DMS 273 (cell line): ENCODE measurements around the gene NOL7.

Source experiments
- DNase-seq: peaks from one replicate; lab custom pipeline; 2025; ENCODE audit not compliant: unreplicated experiment; lab: John Stamatoyannopoulos, UW

The NOL7 gene

DNA sequence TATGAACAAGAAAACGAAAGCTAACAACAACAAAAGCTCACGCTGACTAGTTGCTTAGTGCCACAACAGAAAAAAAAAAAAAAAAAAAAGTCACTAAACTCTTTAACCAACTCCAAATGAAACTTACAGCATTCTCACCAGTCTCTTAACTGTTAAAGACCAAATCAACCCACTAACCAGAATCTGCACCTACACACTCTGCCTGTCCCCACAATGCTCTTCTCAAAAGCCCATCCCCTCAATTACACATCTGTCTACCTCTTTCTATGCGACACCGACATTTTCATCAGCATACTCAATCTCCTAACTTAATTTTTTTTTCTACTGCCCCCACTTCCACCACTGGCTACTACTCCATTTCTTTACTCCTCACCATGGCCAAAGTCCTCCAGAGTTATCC, 34.3 kb downstream of the NOL7 start:
- DNase-seq, result no peak

DNA sequence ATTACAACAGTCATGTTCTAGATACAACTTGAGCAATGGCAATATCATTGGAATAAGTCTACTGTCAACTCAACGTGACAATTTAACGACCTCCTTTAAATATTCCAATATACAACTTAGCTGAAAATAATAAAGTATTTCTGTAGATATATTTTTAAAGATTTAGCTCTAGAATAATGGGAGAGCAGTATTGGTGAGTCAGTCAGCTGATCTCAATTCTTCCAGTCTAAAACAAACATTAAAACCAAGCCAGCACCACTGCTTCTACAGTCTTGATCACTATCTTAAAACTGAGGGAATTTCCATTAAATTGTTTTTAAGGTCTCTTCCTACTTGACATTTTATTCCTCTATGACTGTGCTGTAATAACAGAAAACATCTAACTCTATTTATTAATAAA, 38.2 kb downstream of the NOL7 start:
- DNase-seq, result no peak

DNA sequence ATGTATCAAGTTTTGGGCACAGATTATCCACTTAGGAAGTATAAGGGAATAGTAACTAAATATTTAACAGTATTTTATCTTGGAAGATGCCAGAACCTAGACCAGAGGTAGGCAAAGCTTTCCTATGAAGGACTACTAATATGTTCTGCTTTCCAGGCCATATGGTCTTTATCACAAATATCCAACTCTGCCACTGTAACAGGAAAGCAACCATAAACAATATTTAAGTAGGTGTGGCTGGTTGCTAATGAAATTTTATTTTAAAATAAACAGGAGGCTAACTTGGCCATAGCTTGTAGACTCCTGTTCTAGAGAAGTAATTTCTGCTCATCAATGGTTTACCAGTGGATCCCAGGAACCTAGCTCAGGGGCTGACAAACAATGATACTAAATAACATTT, 39.4 kb downstream of the NOL7 start:
- peak; percentile 14 for DNase-seq

DNA sequence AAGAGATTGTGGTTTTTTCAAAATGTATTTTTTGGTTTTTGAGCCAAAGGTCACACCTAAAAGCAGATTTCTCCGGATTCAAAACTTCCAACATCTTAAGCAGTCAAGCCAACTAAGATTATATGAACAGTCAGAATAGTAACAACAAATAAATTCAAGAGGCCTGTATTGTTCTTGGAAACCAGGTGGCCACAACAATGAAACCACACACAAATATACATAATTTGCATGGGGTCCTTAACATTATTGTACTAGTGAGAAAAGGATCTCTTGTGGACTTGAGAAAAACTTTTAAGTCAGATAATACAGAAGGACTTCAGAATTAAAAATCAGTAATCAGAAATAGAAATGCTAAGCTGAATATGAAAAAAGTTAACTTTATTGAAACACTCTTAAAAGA, 40.6 kb downstream of the NOL7 start:
- DNase-seq, result no peak

DNA sequence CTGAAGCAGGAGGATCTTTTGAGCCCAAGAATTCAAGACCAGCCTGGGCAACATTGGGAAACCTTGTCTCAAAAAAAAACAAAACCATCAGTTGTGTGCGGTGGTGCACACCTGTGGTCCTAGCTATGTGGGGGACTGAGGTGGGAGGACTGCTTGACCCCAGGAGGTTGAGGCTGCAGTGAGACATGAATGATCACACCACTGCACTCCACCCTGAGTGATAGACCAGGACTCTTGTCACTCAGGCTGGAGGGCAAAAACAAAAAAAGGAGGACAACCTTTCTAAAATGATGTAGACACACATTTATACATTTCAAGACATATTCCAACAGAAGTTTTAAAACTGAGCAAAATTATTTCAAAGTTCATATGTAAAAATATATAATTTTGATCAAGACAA, 45.1 kb downstream of the NOL7 start:
- DNase-seq, result no peak

DNA sequence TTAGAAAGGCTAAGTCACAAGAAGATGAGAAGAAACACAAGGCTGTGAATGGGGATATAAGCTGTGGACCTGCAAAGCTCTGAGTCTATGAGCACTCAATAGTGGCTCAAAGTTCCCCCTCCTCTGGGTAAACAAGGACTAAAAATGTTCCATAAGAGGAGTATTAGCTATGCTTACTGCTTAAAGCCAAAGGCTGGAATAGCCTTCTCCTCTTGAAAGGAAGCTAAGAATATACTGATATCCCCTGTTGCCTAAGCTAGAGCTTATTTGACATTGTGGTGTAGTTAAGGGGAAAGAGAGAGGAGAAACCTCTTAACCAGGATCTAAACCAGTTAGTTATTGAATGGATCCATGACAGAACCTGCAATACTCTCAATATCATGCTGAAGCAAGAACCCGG, 45.8 kb downstream of the NOL7 start:
- no peak for DNase-seq

DNA sequence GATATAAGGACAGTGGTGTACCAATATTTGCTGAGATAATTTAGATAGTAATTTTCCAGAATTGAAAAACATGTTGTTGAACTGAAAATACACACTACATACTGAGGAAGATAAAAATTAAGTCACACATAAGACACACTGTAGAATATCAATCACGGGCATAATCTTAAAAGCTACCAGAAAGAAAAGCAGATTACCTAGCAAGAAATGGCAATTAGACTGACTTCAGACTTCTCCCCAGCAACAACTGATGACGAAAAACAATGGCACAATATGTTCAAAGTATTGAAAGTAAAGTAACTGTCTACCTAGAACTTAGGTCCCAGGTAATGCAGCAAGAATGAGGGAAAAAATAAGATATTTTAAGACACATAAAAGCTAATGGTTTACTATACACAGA, 46.5 kb downstream of the NOL7 start:
- peak; percentile 6 for DNase-seq

DNA sequence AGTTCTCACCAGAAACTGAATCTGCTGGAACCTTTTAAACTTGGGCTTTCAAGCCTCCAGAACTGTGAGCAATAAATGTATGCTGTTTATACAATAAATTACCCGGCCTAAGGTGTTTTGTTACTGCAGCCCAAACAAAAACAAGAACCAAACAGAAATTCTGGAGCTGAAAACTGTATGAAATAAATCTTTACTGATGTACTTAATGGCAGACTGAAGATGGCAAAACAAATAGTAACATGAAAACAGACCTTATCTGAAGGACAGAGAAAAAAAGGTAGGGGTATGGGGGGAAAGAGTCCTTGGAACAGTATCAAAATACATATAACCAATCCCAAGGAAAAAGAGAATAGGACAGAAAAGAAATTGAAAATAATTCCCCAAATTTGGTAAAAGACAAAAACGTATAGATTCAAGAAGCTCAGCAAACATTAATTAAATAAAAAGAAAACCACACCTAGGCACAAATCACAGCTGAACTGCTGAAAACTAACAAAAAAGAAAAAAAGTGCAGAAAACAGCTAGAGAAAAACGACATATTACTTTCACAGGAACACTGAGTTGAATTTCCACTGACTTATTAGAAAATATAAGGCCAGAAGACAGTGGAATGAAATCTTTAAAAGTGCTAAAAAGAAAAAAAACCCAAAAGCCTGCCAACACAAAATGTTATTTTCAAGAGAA, 47.7 kb downstream of the NOL7 start:
- DNase-seq, result no peak

DNA sequence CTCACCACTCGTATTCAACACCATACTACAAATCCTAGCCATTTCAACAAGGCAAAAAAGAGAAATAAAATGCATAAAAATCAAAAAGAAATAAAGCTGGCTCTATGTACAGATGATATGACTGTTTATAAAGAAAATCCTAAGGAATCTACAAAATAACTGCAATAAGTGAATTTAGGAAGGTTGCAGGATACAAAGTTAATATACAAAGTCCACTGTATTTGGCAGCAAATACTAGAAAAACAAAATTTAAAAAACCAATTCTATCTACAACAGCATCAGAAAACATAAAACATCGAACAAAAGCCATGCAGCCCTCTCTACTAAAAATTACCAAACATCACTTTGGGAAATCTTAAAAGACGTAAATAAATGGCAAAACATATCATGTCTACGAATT, 48.9 kb downstream of the NOL7 start:
- no peak for DNase-seq

DNA sequence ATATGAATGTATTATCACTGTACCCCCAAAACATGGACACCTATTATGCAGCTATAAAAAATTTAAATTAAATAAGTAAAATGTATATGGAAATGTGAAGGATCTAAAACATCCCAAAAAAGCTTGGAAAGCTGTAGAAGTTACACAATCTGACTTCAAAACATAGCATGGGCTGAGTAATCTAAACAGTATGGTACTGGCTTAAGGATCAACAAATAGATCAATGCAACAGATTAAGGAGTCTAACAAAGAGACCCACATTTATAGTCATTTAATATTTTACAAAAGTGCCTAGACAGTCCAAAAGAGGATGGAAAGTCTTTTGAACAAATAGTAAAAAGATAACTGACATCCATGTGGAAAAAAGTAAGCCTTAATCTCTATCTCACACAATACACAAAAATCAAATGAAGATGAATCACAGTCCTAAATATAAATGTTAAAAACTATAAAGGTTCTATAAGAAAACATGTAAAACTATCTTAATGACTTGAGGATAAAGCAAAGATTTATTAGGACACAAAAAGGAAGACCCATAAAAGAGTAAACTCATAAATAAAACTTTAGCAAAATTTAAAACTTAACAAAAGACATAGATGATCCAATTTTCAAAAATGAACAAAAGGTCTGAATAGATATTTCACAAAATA, 49.7 kb downstream of the NOL7 start:
- no peak for DNase-seq

DNA sequence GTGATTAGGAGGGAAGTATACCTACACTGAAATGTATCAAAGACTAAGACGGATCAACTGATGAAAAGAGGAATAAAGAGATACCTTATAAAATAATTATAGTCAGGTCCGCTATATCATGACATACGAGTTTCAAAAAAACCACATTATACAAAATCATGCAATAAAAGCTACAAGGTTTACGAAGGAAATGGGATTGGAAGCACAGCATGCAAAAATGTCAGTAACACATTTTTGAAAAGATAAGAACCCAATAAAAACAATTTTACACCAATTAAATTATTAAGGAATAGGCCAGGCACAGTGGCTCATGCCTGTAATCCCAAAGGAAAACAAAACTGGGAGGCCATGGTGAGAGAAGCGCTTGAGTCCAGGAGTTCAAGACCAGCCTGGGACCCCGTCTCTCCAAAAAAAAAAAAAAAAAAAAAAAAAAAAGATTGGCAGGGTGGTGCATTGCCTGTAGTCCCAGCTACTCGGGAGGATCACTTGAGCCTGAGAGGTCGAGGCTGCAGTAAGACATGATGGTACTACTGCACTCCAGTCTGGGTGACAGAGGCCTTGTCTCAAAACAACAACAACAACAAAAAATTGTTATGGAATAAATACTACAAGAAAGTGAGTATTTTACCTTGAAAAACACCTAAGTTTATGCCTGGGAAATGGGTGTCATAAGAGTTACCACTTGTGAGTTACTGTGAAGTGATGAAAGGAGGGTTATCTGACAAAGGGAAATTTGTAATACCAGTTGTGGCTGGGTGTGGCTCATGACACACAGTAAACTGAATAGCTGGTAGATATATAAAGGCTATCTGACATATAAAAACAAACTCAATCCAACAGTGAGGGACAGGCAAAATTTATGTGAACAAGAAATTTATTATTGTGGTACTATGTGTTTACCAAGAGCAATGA, 51.3 kb downstream of the NOL7 start:
- DNase-seq, result no peak

DNA sequence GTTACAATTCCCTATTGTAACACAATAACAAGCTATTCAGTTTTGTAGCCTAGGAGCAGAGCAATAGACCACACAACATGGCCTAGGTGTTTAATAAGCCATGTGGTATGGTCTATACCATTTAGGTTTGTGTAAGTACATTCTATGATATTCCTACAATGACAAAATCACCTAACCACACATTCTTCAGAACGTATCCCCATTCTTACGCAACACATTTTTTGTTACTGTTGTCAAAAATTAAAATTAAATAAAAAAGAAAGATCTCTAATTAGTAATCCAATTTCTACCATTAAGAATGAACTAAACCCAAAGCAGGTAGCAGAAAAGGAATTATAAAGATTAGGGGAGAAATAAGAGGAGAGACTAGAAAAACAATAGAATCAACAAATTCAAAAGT, 52.5 kb downstream of the NOL7 start:
- no peak for DNase-seq

DNA sequence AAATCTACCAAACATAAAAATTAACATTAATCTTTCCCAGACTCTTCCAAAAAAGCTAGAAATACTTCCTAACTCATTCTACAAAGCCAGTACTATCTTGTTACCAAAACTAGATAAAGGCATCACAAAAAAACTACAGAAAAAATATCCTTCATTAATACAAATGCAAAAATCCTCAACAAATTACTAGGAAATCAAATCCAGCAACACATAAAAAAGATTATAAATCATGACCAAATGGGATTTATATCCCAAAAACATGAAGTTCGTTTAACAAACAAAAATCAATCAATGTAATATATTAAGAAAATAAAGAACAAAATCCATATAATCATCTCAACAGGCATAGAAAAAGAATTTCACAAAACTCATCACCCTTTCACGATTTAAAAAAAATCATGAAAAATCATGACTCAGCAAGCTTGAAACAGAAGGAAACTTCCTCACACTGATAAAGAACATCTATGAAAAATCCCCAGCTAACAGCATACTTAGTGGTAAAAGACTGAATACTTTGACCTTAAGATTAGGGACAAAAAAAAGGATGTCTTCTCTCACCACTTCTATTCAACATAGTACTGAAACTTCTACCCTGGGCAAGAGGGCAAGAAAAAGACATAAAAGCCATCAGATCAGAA, 53.3 kb downstream of the NOL7 start:
- no peak for DNase-seq

DNA sequence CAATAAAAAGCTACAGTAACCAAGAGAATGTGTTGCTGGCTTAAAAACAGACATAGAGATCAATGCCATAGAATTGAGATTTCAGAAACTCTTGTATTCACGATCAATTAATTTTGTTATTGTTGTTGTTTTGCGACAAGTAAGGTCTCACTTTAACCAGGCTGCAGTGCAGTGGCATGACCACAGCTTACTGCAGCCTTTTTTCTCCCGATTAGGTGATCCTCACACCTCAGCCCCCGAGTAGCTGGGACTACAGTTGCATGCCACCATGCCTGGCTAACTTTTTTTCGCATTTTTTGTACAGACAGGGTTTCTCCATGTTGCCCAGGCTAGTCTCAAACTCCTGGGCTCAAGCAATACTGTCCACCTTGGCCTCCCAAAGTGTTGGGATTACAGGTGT, 54.3 kb downstream of the NOL7 start:
- DNase-seq, result no peak
